Calu3 (cell line): ENCODE measurements around the gene LDLRAD4. TPM values are rescaled to one million over a fixed set of nuclear protein-coding genes. Genes with fewer than 3 reads are reported as not detected.

ENCODE experiments used
- BruUV-seq: library from RNA; stranded (reverse); fragments of 400-500 nt; replicated peaks from 2 replicates; lab custom pipeline; 2021; lab: Mats Ljungman, UMichigan
- CTCF ChIA-PET: fragments of 300-600 bp; sonication (Branson Sonifier 250); formaldehyde crosslinking; loops from one replicate; lab custom pipeline; 2022; ENCODE audit warnings: antibody characterized with exemption; lab: Charles Lee
- DNase-seq: peaks from one replicate; pipeline ENCODE4 v3.0.0; 2022
- H3K27ac Mint-ChIP-seq: one replicate; pipeline ENCODE4 v1.8.0; 2022; ENCODE audit warnings: mixed read lengths; ENCODE audit not compliant: unreplicated experiment
- H3K27me3 Mint-ChIP-seq: one replicate; pipeline ENCODE4 v1.8.0; 2022; ENCODE audit warnings: mixed read lengths; ENCODE audit not compliant: unreplicated experiment
- H3K36me3 Mint-ChIP-seq: one replicate; pipeline ENCODE4 v1.8.0; 2022; ENCODE audit warnings: mild to moderate bottlenecking, moderate library complexity, mixed read lengths; ENCODE audit not compliant: insufficient read depth, unreplicated experiment
- H3K4me1 Mint-ChIP-seq: one replicate; pipeline ENCODE4 v1.8.0; 2022; ENCODE audit warnings: mild to moderate bottlenecking, low read depth, mixed read lengths; ENCODE audit not compliant: unreplicated experiment
- H3K4me3 Mint-ChIP-seq: one replicate; pipeline ENCODE4 v1.8.0; 2022; ENCODE audit warnings: mild to moderate bottlenecking, low read depth, moderate library complexity, mixed read lengths; ENCODE audit not compliant: unreplicated experiment
- H3K9me3 Mint-ChIP-seq: one replicate; pipeline ENCODE4 v1.8.0; 2022; ENCODE audit warnings: low read depth, mixed read lengths; ENCODE audit not compliant: unreplicated experiment
- intact Hi-C: fragments of 100-400 bp; cut with micrococcal nuclease; formaldehyde crosslinking; loops from one replicate; pipeline ENCODE4 v1.10.0; 2022; ENCODE audit not compliant: unreplicated experiment
- total RNA-seq: library from RNA; stranded (reverse); gene quantifications from 2 replicates; pipeline ENCODE4 v1.2.3, GENCODE V29; 2022
- TF ChIP-seq, protein P1 (sequence below): fragments of 200-600 bp; IDR thresholded peaks from one replicate; pipeline ENCODE4 v1.8.0; 2022; ENCODE audit warnings: antibody characterized with exemption; ENCODE audit not compliant: unreplicated experiment

LDLRAD4 gene
- total RNA-seq, 1 experiment from 2014 or later = 0.50 TPM

DNA sequence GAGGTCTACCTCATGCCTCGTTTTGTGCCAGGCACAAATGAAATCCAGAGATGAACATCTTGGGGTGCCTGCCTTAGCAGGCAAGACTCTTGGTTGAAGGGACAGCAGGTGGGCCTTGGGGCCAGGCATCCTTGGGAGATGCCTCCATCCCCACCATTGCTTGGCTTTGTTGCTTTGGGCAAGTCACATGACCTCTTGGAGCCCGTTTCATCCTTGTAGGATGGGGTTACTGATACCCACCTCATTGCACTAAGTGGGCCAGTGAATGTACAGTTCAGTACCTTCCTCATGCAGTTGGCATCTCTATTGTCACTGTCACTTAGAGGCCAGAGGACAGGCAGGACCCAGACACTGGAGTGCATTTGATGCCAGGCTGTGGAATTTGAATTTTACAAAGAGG is 195.5 kb downstream of the LDLRAD4 start:
- no peak overlapping the region for H3K27ac Mint-ChIP-seq
- no peaks in the 10 kb centered on the region for H3K9me3 Mint-ChIP-seq
- BruUV-seq = no TSS peak
- TF ChIP-seq, protein P1, sequence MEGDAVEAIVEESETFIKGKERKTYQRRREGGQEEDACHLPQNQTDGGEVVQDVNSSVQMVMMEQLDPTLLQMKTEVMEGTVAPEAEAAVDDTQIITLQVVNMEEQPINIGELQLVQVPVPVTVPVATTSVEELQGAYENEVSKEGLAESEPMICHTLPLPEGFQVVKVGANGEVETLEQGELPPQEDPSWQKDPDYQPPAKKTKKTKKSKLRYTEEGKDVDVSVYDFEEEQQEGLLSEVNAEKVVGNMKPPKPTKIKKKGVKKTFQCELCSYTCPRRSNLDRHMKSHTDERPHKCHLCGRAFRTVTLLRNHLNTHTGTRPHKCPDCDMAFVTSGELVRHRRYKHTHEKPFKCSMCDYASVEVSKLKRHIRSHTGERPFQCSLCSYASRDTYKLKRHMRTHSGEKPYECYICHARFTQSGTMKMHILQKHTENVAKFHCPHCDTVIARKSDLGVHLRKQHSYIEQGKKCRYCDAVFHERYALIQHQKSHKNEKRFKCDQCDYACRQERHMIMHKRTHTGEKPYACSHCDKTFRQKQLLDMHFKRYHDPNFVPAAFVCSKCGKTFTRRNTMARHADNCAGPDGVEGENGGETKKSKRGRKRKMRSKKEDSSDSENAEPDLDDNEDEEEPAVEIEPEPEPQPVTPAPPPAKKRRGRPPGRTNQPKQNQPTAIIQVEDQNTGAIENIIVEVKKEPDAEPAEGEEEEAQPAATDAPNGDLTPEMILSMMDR = no peak
- CTCF ChIA-PET = no interaction called here
- DNase-seq = no peak
- no peaks in the 10 kb centered on the region for H3K36me3 Mint-ChIP-seq
- no peaks in the 10 kb centered on the region for H3K4me1 Mint-ChIP-seq
- no peak overlapping the region for H3K4me3 Mint-ChIP-seq
- H3K27me3 Mint-ChIP-seq = peaks cover 13% of the 10 kb centered on the region
- intact Hi-C loops = no loop called here

DNA sequence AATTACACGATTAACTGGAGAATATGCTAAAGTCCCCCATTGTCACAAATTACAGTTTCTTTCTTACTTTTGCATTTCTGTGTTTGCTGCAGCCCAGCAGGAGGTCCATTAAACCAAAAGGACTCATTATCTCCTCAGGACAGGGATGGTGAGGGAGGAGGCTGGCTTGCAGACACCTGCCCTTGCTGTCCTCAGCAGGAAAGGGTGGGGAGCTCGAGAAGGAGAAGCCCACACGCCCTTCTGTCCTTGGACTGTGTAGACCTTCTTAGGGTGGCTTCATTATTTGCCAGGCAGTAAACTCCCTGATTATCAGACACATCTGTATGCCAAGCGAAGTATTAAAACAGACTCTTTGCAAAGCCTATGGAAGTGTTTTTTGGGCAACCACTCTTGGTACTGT is 196.0 kb downstream of the LDLRAD4 start:
- Mint-ChIP-seq H3K27me3 (peaks cover 13% of the 10 kb centered on the region), H3K4me1 (no peaks in the 10 kb centered on the region), H3K9me3 (no peaks in the 10 kb centered on the region), H3K4me3 (no peak overlapping the region), H3K36me3 (no peaks in the 10 kb centered on the region), H3K27ac (no peak overlapping the region)
- no TSS peak for BruUV-seq
- intact Hi-C loops = no loop called here
- no peak for DNase-seq
- CTCF ChIA-PET = no interaction called here
- TF ChIP-seq, protein P1 = no peak

DNA sequence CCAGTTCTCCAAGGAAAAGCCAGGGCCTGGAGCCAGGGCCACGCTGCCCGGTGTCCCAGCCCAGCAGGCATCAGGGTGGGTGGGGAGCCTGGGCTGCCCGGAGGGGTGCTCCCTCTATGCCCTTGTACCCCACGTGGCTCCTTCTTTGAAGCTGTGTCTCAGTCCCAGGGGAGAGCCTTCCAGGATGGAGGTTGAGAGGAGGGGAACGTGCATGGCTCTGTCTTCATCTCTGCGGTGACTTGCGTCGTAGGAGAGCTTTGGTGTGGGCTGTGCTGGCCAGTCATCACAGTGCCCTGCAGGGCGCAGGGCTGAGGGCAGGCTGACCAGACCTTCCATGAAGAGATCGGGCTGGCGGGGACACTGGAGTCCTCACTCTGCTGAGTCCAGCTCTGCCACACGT is 197.2 kb downstream of the LDLRAD4 start:
- CTCF ChIA-PET = no interaction called here
- TF ChIP-seq, protein P1 = no peak
- BruUV-seq = no TSS peak
- Mint-ChIP-seq H3K36me3 (no peaks in the 10 kb centered on the region), H3K9me3 (no peaks in the 10 kb centered on the region), H3K27ac (no peak overlapping the region), H3K27me3 (peaks cover 13% of the 10 kb centered on the region), H3K4me1 (no peaks in the 10 kb centered on the region), H3K4me3 (no peak overlapping the region)
- DNase-seq = no peak
- intact Hi-C loops = no loop called here

DNA sequence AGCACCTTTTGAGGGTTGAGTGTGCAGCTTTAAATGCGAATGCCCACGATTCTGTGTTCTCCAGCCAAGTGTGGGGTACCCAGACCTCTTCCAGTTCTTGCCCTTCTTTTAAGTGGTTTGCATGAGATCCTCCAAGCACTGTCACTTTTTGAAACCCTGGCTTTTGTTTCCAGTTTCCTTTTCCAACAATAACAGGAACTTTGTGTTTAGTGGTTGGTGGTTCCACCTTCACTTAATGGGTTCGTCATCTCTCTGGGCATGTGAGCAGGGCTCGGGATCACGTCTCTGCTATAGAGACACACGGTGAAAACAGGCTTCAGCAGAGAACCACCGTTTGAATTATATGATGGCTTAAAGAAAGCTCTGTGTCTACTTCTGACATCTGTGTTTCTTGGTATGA is 197.6 kb downstream of the LDLRAD4 start:
- TF ChIP-seq, protein P1 = no peak
- intact Hi-C loops = no loop called here
- peaks cover 13% of the 10 kb centered on the region for H3K27me3 Mint-ChIP-seq
- no peak overlapping the region for H3K4me3 Mint-ChIP-seq
- H3K4me1 Mint-ChIP-seq = no peaks in the 10 kb centered on the region
- no peak for DNase-seq
- CTCF ChIA-PET = no interaction called here
- BruUV-seq = no TSS peak
- H3K27ac Mint-ChIP-seq = no peak overlapping the region
- no peaks in the 10 kb centered on the region for H3K36me3 Mint-ChIP-seq
- no peaks in the 10 kb centered on the region for H3K9me3 Mint-ChIP-seq
